ENCODE measurements around the gene PARS2. TPM values are rescaled to one million over a fixed set of nuclear protein-coding genes. Genes with fewer than 3 reads are reported as not detected.

PARS2 gene
- total and polyA plus RNA-seq, 2 experiments from 2014 or later: 5.9 to 13.6 TPM

DNA sequence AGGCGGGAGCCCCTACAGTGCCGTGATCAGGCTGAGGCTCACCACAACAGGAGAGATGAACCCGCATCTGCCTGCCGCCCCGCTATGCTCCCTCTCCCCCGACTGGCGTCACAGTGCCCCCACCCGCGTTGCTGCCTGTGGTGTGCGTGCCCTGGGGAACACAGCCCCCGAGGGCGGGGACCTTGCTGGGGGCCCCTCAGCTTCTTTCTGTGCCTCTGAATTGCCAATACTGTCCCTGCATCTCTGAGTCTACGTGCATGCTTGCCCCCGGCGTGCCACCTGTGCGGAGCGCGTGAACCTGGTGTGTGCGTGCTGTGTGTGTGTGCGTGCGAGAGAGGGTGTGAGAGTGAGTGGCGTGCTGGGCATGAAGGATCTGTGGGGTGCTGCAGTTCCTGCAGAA is 10.3 kb downstream of the PARS2 start:
- Mint-ChIP-seq H3K4me3 (no peak overlapping the region), H3K9me3 (no peaks in the 10 kb centered on the region), H3K27ac (peak overlapping the region; percentile 82; the same call in 1 of the 2 replicates), H3K4me1 (peaks cover 15% of the 10 kb centered on the region), H3K27me3 (ENCODE audit: insufficient read depth, low read depth, poor library complexity) (peaks cover 4% of the 10 kb centered on the region), H3K36me3 (ENCODE audit: low read depth) (peaks cover 8% of the 10 kb centered on the region; the same call in 1 of the 3 replicates)
- Histone ChIP-seq H2AFZ (no peak overlapping the region), H3K36me3 (ENCODE audit: insufficient read depth) (no peaks in the 10 kb centered on the region), H3K4me2 (no peak overlapping the region), H3K4me3 (no peak overlapping the region), H3K9me2 (ENCODE audit: insufficient read depth) (no peaks in the 10 kb centered on the region), H4K20me1 (replicated peaks; ENCODE audit: insufficient read depth) (no peaks in the 10 kb centered on the region), H3F3A (replicated peaks; ENCODE audit: low read depth) (no peaks in the 10 kb centered on the region), H3K4me1 (ENCODE audit: insufficient read depth) (peaks cover 16% of the 10 kb centered on the region; the same call in 1 of the 2 replicates), H3K27ac (ENCODE audit: low read depth) (no peak overlapping the region), H3K27me3 (ENCODE audit: insufficient read depth) (no peaks in the 10 kb centered on the region), H3K79me2 (replicated peaks; ENCODE audit: insufficient read depth) (no peaks in the 10 kb centered on the region)
- ATAC-seq: peak; percentile 27; the same call in 1 of the 3 replicates
- DNase-seq (ENCODE audit: low spot score): no peak
- no peak for TF ChIP-seq NANOG (IDR thresholded peaks at IDR 0.05; ENCODE audit: borderline replicate concordance)
- TF ChIP-seq, protein P1, sequence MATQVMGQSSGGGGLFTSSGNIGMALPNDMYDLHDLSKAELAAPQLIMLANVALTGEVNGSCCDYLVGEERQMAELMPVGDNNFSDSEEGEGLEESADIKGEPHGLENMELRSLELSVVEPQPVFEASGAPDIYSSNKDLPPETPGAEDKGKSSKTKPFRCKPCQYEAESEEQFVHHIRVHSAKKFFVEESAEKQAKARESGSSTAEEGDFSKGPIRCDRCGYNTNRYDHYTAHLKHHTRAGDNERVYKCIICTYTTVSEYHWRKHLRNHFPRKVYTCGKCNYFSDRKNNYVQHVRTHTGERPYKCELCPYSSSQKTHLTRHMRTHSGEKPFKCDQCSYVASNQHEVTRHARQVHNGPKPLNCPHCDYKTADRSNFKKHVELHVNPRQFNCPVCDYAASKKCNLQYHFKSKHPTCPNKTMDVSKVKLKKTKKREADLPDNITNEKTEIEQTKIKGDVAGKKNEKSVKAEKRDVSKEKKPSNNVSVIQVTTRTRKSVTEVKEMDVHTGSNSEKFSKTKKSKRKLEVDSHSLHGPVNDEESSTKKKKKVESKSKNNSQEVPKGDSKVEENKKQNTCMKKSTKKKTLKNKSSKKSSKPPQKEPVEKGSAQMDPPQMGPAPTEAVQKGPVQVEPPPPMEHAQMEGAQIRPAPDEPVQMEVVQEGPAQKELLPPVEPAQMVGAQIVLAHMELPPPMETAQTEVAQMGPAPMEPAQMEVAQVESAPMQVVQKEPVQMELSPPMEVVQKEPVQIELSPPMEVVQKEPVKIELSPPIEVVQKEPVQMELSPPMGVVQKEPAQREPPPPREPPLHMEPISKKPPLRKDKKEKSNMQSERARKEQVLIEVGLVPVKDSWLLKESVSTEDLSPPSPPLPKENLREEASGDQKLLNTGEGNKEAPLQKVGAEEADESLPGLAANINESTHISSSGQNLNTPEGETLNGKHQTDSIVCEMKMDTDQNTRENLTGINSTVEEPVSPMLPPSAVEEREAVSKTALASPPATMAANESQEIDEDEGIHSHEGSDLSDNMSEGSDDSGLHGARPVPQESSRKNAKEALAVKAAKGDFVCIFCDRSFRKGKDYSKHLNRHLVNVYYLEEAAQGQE (IDR thresholded peaks at IDR 0.05; ENCODE audit: unreplicated experiment): no peak
- no peak for TF ChIP-seq EZH2 (IDR thresholded peaks at IDR 0.05; ENCODE audit: low read depth, unreplicated experiment)
- TF ChIP-seq JUNB (IDR thresholded peaks at IDR 0.05; ENCODE audit: unreplicated experiment): no peak
- TF ChIP-seq ZNF331 (CRISPR knock-in tag; IDR thresholded peaks at IDR 0.05; ENCODE audit: low read depth): no peak

DNA sequence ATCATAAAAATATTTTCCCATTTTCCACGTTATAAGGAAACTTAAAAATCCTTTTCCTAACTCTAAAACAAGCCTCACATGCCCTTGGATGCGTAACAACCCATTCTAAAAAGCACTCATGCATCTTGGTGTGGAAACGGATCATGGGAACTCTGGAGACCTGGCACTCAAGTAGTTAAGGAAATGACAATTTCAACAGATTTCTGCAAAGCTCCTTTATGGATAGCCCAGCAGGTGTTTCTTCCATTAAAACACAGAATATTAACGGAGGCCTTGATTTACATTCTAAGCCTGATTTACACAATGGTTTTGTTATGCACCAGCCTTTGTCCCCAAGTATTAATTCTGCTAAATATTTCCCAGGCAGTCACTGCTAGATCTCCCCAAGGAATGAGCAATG is 12.9 kb downstream of the PARS2 start:
- Histone ChIP-seq H2AFZ (no peak overlapping the region), H3F3A (replicated peaks; ENCODE audit: low read depth) (no peaks in the 10 kb centered on the region), H3K4me1 (ENCODE audit: insufficient read depth) (peaks cover 16% of the 10 kb centered on the region; the same call in 1 of the 2 replicates), H3K27me3 (ENCODE audit: insufficient read depth) (no peaks in the 10 kb centered on the region), H4K20me1 (replicated peaks; ENCODE audit: insufficient read depth) (no peaks in the 10 kb centered on the region), H3K4me3 (no peak overlapping the region), H3K27ac (ENCODE audit: low read depth) (no peak overlapping the region), H3K9me2 (ENCODE audit: insufficient read depth) (no peaks in the 10 kb centered on the region), H3K4me2 (peak overlapping the region; percentile 56; the same call in 1 of the 2 replicates), H3K36me3 (ENCODE audit: insufficient read depth) (no peaks in the 10 kb centered on the region), H3K79me2 (replicated peaks; ENCODE audit: insufficient read depth) (no peaks in the 10 kb centered on the region)
- TF ChIP-seq JUNB (IDR thresholded peaks at IDR 0.05; ENCODE audit: unreplicated experiment) (no peak), EZH2 (IDR thresholded peaks at IDR 0.05; ENCODE audit: low read depth, unreplicated experiment) (no peak)
- TF ChIP-seq, protein P2, sequence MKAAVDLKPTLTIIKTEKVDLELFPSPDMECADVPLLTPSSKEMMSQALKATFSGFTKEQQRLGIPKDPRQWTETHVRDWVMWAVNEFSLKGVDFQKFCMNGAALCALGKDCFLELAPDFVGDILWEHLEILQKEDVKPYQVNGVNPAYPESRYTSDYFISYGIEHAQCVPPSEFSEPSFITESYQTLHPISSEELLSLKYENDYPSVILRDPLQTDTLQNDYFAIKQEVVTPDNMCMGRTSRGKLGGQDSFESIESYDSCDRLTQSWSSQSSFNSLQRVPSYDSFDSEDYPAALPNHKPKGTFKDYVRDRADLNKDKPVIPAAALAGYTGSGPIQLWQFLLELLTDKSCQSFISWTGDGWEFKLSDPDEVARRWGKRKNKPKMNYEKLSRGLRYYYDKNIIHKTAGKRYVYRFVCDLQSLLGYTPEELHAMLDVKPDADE (IDR thresholded peaks at IDR 0.05): no peak
- no peak for ATAC-seq
- no peak for DNase-seq (ENCODE audit: low spot score)
- H3K27ac Mint-ChIP-seq: no peak overlapping the region
- no peak overlapping the region for H3K4me3 Mint-ChIP-seq
- no peaks in the 10 kb centered on the region for H3K9me3 Mint-ChIP-seq
- peaks cover 15% of the 10 kb centered on the region for H3K4me1 Mint-ChIP-seq
- H3K27me3 Mint-ChIP-seq (ENCODE audit: insufficient read depth, low read depth, poor library complexity): peaks cover 10% of the 10 kb centered on the region
- no peaks in the 10 kb centered on the region for H3K36me3 Mint-ChIP-seq (ENCODE audit: low read depth)

Data from GM23338 (cell line).